Measurements from ENCODE around the gene OR52I2. TPM values are rescaled to one million over a fixed set of nuclear protein-coding genes. Genes with fewer than 3 reads are reported as not detected.

OR52I2 gene
- total RNA-seq, 2 experiments from 2014 or later: not detected

GRCh38 chr11:4611986-4612385, 30.4 kb downstream of the OR52I2 start:
- ATAC-seq: no peak
- ChIA-PET CTCF (interaction anchor here (0.6 to 3.7 kb wide), 3 partner anchors 25 to 425 kb away, joined by 4 to 23 read pairs (median 4); partner anchors contain the start of gene OR51D1), POLR2A (no interaction called here)
- Mint-ChIP-seq H3K27me3 (ENCODE audit: low read depth) (peaks cover 6% of the 10 kb centered on the region), H3K9me3 (ENCODE audit: insufficient read depth) (no peaks in the 10 kb centered on the region), H3K27ac (no peak overlapping the region), H3K4me3 (no peak overlapping the region), H3K36me3 (ENCODE audit: low read depth) (no peaks in the 10 kb centered on the region), H3K4me1 (ENCODE audit: low read depth) (peaks cover 28% of the 10 kb centered on the region)
- no peak for DNase-seq

- POLR2A ChIA-PET: no interaction called here
- no peak for ATAC-seq
- H3K27me3 Mint-ChIP-seq (ENCODE audit: low read depth): peaks cover 9% of the 10 kb centered on the region
Observed at GRCh38 chr11:4615856-4616444, 34.4 kb downstream of the OR52I2 start.

GRCh38 chr11:4619514-4619913, 38.0 kb downstream of the OR52I2 start:
- ChIA-PET POLR2A (no interaction called here), CTCF (no interaction called here)
- Mint-ChIP-seq H3K4me1 (ENCODE audit: low read depth) (no peaks in the 10 kb centered on the region), H3K4me3 (no peak overlapping the region), H3K36me3 (ENCODE audit: low read depth) (no peaks in the 10 kb centered on the region), H3K27me3 (ENCODE audit: low read depth) (peaks cover 13% of the 10 kb centered on the region), H3K27ac (no peak overlapping the region), H3K9me3 (ENCODE audit: insufficient read depth) (no peaks in the 10 kb centered on the region)
- no peak for DNase-seq
- ATAC-seq: no peak

More at GRCh38 chr11:4615856-4616444, 34.4 kb downstream of the OR52I2 start:
- Mint-ChIP-seq H3K4me3 (no peak overlapping the region), H3K36me3 (ENCODE audit: low read depth) (no peaks in the 10 kb centered on the region), H3K4me1 (ENCODE audit: low read depth) (no peaks in the 10 kb centered on the region), H3K9me3 (ENCODE audit: insufficient read depth) (no peaks in the 10 kb centered on the region), H3K27ac (no peak overlapping the region)
- CTCF ChIA-PET: no interaction called here
- no peak for DNase-seq

- no peaks in the 10 kb centered on the region for H3K36me3 Mint-ChIP-seq (ENCODE audit: low read depth)
- POLR2A ChIA-PET: no interaction called here
- H3K4me3 Mint-ChIP-seq: no peak overlapping the region
- H3K9me3 Mint-ChIP-seq (ENCODE audit: insufficient read depth): peaks cover 4% of the 10 kb centered on the region
- DNase-seq: peak; percentile 82
- no peaks in the 10 kb centered on the region for H3K4me1 Mint-ChIP-seq (ENCODE audit: low read depth)
- H3K27ac Mint-ChIP-seq: no peak overlapping the region
- CTCF ChIA-PET: interaction anchor here (1.2 to 2.8 kb wide), 4 partner anchors 11 to 20 kb away, joined by 3 to 26 read pairs (median 4); partner anchors contain the start of genes OR51D1 and TRIM68
- ATAC-seq: peak; percentile 57
- peaks cover 32% of the 10 kb centered on the region for H3K27me3 Mint-ChIP-seq (ENCODE audit: low read depth)
Observed at GRCh38 chr11:4626207-4627099, 44.9 kb downstream of the OR52I2 start.

- no peak overlapping the region for H3K4me3 Mint-ChIP-seq
- no peaks in the 10 kb centered on the region for H3K9me3 Mint-ChIP-seq (ENCODE audit: insufficient read depth)
- H3K27me3 Mint-ChIP-seq (ENCODE audit: low read depth): peaks cover 5% of the 10 kb centered on the region
- H3K36me3 Mint-ChIP-seq (ENCODE audit: low read depth): no peaks in the 10 kb centered on the region
- no peak overlapping the region for H3K27ac Mint-ChIP-seq
- ChIA-PET POLR2A (no interaction called here), CTCF (interaction anchor here (0.8 to 3.2 kb wide), 16 partner anchors 9 to 655 kb away, joined by 3 to 26 read pairs (median 6); no protein-coding TSS in a partner anchor)
- ATAC-seq (no peak), DNase-seq (no peak)
- no peaks in the 10 kb centered on the region for H3K4me1 Mint-ChIP-seq (ENCODE audit: low read depth)
Observed at GRCh38 chr11:4636136-4636535, 54.6 kb downstream of the OR52I2 start.

GRCh38 chr11:4636962-4637661, 55.6 kb downstream of the OR52I2 start, which contains the start of gene OR51D1:
TSS of gene OR51D1 (plus strand) at chr11:4637477. CDS start at chr11:4639791, 2,314 bp downstream.
- Mint-ChIP-seq H3K27ac (no peak within 1 kb of the TSS), H3K27me3 (ENCODE audit: low read depth) (peaks cover 3% of the 10 kb centered on the region), H3K4me1 (ENCODE audit: low read depth) (no peaks in the 10 kb centered on the region), H3K9me3 (ENCODE audit: insufficient read depth) (no peaks in the 10 kb centered on the region), H3K36me3 (ENCODE audit: low read depth) (no peaks in the 10 kb centered on the region), H3K4me3 (no peak within 1 kb of the TSS)
- CTCF ChIA-PET: interaction anchor here (0.6 to 3.2 kb wide), 21 partner anchors 8 to 1254 kb away, joined by 3 to 26 read pairs (median 4); partner anchors contain the start of gene OR52I1
- POLR2A ChIA-PET: no interaction called here
- ATAC-seq (peak; percentile 97), DNase-seq (peak; percentile 75)

- ChIA-PET POLR2A (no interaction called here), CTCF (interaction anchor here (0.6 to 3.2 kb wide), 14 partner anchors 10 to 1253 kb away, joined by 3 to 26 read pairs (median 6); partner anchors contain the start of gene OR52I1)
- Mint-ChIP-seq H3K36me3 (ENCODE audit: low read depth) (no peaks in the 10 kb centered on the region), H3K9me3 (ENCODE audit: insufficient read depth) (no peaks in the 10 kb centered on the region), H3K27me3 (ENCODE audit: low read depth) (peaks cover 2% of the 10 kb centered on the region), H3K27ac (no peak overlapping the region), H3K4me1 (ENCODE audit: low read depth) (no peaks in the 10 kb centered on the region), H3K4me3 (no peak overlapping the region)
- ATAC-seq (no peak), DNase-seq (no peak)
Observed at GRCh38 chr11:4637662-4638047, 56.1 kb downstream of the OR52I2 start.

GRCh38 chr11:4639931-4640330, 58.4 kb downstream of the OR52I2 start:
- no peaks in the 10 kb centered on the region for H3K36me3 Mint-ChIP-seq (ENCODE audit: low read depth)

GRCh38 chr11:4641501-4641900, 60.0 kb downstream of the OR52I2 start:
- Mint-ChIP-seq H3K9me3 (ENCODE audit: insufficient read depth) (no peaks in the 10 kb centered on the region), H3K4me3 (no peak overlapping the region), H3K27me3 (ENCODE audit: low read depth) (no peaks in the 10 kb centered on the region), H3K4me1 (ENCODE audit: low read depth) (no peaks in the 10 kb centered on the region), H3K36me3 (ENCODE audit: low read depth) (no peaks in the 10 kb centered on the region), H3K27ac (no peak overlapping the region)
- POLR2A ChIA-PET: no interaction called here
- ATAC-seq (no peak), DNase-seq (no peak)
- CTCF ChIA-PET: no interaction called here

More at GRCh38 chr11:4639931-4640330, 58.4 kb downstream of the OR52I2 start:
- H3K9me3 Mint-ChIP-seq (ENCODE audit: insufficient read depth): no peaks in the 10 kb centered on the region
- ATAC-seq (no peak), DNase-seq (no peak)
- no peak overlapping the region for H3K27ac Mint-ChIP-seq
- H3K4me1 Mint-ChIP-seq (ENCODE audit: low read depth): no peaks in the 10 kb centered on the region
- ChIA-PET CTCF (no interaction called here), POLR2A (no interaction called here)
- no peaks in the 10 kb centered on the region for H3K27me3 Mint-ChIP-seq (ENCODE audit: low read depth)
- H3K4me3 Mint-ChIP-seq: no peak overlapping the region

- ATAC-seq (no peak), DNase-seq (no peak)
- H3K4me3 Mint-ChIP-seq: no peak overlapping the region
- H3K27ac Mint-ChIP-seq: no peak overlapping the region
- no peaks in the 10 kb centered on the region for H3K36me3 Mint-ChIP-seq (ENCODE audit: low read depth)
- H3K27me3 Mint-ChIP-seq (ENCODE audit: low read depth): no peaks in the 10 kb centered on the region
- ChIA-PET CTCF (no interaction called here), POLR2A (no interaction called here)
- H3K4me1 Mint-ChIP-seq (ENCODE audit: low read depth): no peaks in the 10 kb centered on the region
- H3K9me3 Mint-ChIP-seq (ENCODE audit: insufficient read depth): no peaks in the 10 kb centered on the region
Observed at GRCh38 chr11:4642043-4642442, 60.5 kb downstream of the OR52I2 start.

Measured in activated CD8-positive, alpha-beta T cell treated with anti-CD3 and anti-CD28 coated beads, Interleukin-2, amount 10 ng/mL, durations not matched to agents 7 days and 5 days (primary cell).